OCI-LY7 (cell line): ENCODE data around the gene RTBDN. TPM values are rescaled to one million over a fixed set of nuclear protein-coding genes. Genes with fewer than 3 reads are reported as not detected.

ENCODE experiments used
- BruUV-seq: library from RNA; stranded (reverse); fragments of 400-500 nt; replicated peaks from 2 replicates; lab custom pipeline; 2021; lab: Mats Ljungman, UMichigan
- CTCF ChIA-PET: fragments of 300-600 bp; sonication (Branson Sonifier 250); formaldehyde crosslinking; loops from one replicate; lab custom pipeline; 2022; ENCODE audit warnings: antibody characterized with exemption; ENCODE audit not compliant: unreplicated experiment; lab: Charles Lee
- POLR2A ChIA-PET: fragments of 300-600 bp; sonication (Branson Sonifier 250); formaldehyde crosslinking; loops from one replicate; lab custom pipeline; 2022; ENCODE audit warnings: antibody characterized with exemption; lab: Charles Lee
- DNase-seq: peaks from one replicate; pipeline ENCODE4 v3.0.0-alpha.2; 2015; ENCODE audit warnings: low spot score
- H2AFZ ChIP-seq: fragments of 200-600 bp; sonication (generic), shearing (Covaris generic); 2 replicates; pipeline ENCODE4 v1.6.1; 2014; ENCODE audit warnings: mild to moderate bottlenecking, antibody characterized with exemption, low read length, moderate library complexity
- H3K27ac ChIP-seq: fragments of 200-600 bp; sonication (generic); 2 replicates; pipeline ENCODE4 v1.5.1; 2014; ENCODE audit warnings: mixed run types, low read depth, mild to moderate bottlenecking, moderate library complexity, low read length, inconsistent platforms; ENCODE audit not compliant: poor library complexity, severe bottlenecking
- H3K36me3 ChIP-seq: fragments of 200-600 bp; sonication (generic); 2 replicates; pipeline ENCODE4 v1.6.1; 2014; ENCODE audit warnings: mild to moderate bottlenecking, antibody characterized with exemption, low read length, moderate library complexity, mixed read lengths; ENCODE audit not compliant: insufficient read depth
- H3K4me1 ChIP-seq: fragments of 200-600 bp; sonication (generic); 2 replicates; pipeline ENCODE4 v1.5.1; 2014; ENCODE audit warnings: mild to moderate bottlenecking, low read length; ENCODE audit not compliant: insufficient read depth, poor library complexity, severe bottlenecking
- H3K4me2 ChIP-seq: fragments of 200-600 bp; sonication (generic); 2 replicates; pipeline ENCODE4 v1.6.1; 2014; ENCODE audit warnings: mild to moderate bottlenecking, low read length
- H3K4me3 ChIP-seq: fragments of 200-600 bp; sonication (generic); 2 replicates; pipeline ENCODE4 v1.5.1; 2014; ENCODE audit warnings: mild to moderate bottlenecking, low read depth, low read length; ENCODE audit not compliant: poor library complexity, severe bottlenecking
- H3K79me2 ChIP-seq: fragments of 200-600 bp; sonication (generic); 2 replicates; pipeline ENCODE4 v1.6.1; 2016; ENCODE audit warnings: low read depth, mild to moderate bottlenecking, low read length, moderate library complexity, mixed read lengths; ENCODE audit not compliant: insufficient read depth
- H3K9me2 ChIP-seq: fragments of 200-600 bp; sonication (generic); 2 replicates; pipeline ENCODE4 v1.6.1; 2016; ENCODE audit warnings: mild to moderate bottlenecking, low read length, mixed read lengths; ENCODE audit not compliant: insufficient read depth
- H3K9me3 ChIP-seq: fragments of 200-600 bp; sonication (generic); 2 replicates; pipeline ENCODE4 v1.6.1; 2014; ENCODE audit warnings: mild to moderate bottlenecking, mixed run types, low read length, mixed read lengths
- H4K20me1 ChIP-seq: fragments of 200-600 bp; sonication (generic); 2 replicates; pipeline ENCODE4 v1.6.1; 2014; ENCODE audit warnings: mild to moderate bottlenecking, antibody characterized with exemption, low read length, moderate library complexity, mixed read lengths; ENCODE audit not compliant: insufficient read depth
- EZH2phosphoT487 ChIP-seq: fragments of 200-600 bp; sonication (generic); IDR thresholded peaks from 2 replicates; pipeline ENCODE4 v1.6.1; 2018; ENCODE audit warnings: low read depth, borderline replicate concordance, mild to moderate bottlenecking, mixed run types, antibody characterized with exemption, low read length, moderate library complexity, mixed read lengths
- intact Hi-C: fragments of 100-400 bp; cut with micrococcal nuclease; formaldehyde crosslinking; loops from one replicate; pipeline ENCODE4 v1.10.0; 2022; ENCODE audit not compliant: unreplicated experiment
- total RNA-seq, 2 experiments: library from RNA; depleted of rRNA in 1 of 2; stranded (reverse); fragments of >200 nt in 1 of 2; shearing (Covaris generic) in 1 of 2; gene quantifications; 2 replicates each; pipeline ENCODE4 v1.2.3, GENCODE V29; 2014 to 2022
- TF ChIP-seq, protein P1 (sequence below): fragments of 200-600 bp; sonication (generic); conservative IDR thresholded peaks from 2 replicates; pipeline ENCODE4 v1.5.1; 2014; ENCODE audit warnings: mild to moderate bottlenecking, antibody characterized with exemption, low read length, moderate library complexity, mixed read lengths

Gene RTBDN
- total RNA-seq, 2 experiments from 2014 or later = 1.2 TPM; not detected in 1

DNA sequence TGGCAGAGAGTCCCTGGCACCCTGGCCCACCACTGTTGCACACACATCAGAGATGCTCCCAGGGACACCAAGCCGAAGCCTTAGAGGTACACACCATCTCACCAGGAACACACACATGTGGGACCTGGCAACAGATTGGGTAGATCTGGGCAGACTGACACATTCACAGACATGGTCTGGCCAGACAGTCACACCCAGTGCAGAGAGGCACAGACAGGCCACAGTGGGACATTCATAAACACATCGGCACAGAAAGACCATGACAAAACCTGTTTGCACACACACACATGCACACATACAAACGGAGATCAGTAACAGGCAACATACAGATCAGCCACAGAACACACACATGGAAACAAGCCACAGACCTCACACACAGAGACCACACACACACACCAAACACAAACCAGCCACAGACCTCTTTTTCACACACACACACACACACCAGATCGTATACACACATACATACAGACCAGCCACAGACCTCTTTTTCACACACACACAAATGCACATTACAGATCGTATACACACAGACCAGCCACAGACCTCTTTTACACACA lies 49.4 kb downstream of the RTBDN start:
- H3K9me3 ChIP-seq = no peaks in the 10 kb centered on the region
- DNase-seq = no peak
- no peak overlapping the region; the same call in 1 of the 2 replicates for H3K4me2 ChIP-seq
- POLR2A ChIA-PET = no interaction called here
- no peaks in the 10 kb centered on the region for H4K20me1 ChIP-seq
- intact Hi-C loops = no loop called here
- H3K36me3 ChIP-seq = no peaks in the 10 kb centered on the region
- peak overlapping the region; percentile 27 for H3K27ac ChIP-seq
- TF ChIP-seq, protein P1, sequence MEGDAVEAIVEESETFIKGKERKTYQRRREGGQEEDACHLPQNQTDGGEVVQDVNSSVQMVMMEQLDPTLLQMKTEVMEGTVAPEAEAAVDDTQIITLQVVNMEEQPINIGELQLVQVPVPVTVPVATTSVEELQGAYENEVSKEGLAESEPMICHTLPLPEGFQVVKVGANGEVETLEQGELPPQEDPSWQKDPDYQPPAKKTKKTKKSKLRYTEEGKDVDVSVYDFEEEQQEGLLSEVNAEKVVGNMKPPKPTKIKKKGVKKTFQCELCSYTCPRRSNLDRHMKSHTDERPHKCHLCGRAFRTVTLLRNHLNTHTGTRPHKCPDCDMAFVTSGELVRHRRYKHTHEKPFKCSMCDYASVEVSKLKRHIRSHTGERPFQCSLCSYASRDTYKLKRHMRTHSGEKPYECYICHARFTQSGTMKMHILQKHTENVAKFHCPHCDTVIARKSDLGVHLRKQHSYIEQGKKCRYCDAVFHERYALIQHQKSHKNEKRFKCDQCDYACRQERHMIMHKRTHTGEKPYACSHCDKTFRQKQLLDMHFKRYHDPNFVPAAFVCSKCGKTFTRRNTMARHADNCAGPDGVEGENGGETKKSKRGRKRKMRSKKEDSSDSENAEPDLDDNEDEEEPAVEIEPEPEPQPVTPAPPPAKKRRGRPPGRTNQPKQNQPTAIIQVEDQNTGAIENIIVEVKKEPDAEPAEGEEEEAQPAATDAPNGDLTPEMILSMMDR = no peak
- no peak for TF ChIP-seq EZH2phosphoT487
- BruUV-seq = no TSS peak
- H3K4me1 ChIP-seq = peaks cover 71% of the 10 kb centered on the region
- CTCF ChIA-PET = no interaction called here
- no peaks in the 10 kb centered on the region for H3K79me2 ChIP-seq
- peak overlapping the region; percentile 47; the same call in 1 of the 2 replicates for H2AFZ ChIP-seq
- H3K9me2 ChIP-seq = no peaks in the 10 kb centered on the region
- no peak overlapping the region for H3K4me3 ChIP-seq

DNA sequence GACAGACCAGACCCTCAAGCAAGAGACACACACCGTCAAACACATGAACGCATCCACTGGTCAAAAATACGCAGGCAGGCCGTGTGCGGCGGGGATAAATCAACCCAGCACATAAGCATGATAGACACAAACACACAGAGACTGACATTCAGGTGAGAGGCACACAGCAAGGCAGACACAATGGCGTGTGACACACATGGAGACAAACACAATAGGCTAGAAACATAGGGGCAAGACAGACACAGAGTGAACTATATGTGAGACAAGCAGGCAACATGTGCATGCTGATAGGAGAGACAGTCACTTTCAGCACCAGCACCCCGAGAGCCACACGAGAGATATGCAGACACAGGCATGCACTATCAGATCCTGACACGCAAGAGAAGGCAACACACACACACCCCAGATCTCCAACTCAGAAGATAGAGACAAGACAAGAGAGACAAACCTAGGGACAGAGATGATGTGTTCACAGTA lies 49.9 kb downstream of the RTBDN start:
- CTCF ChIA-PET = no interaction called here
- Histone ChIP-seq H3K27ac (peak overlapping the region; percentile 27), H4K20me1 (no peaks in the 10 kb centered on the region), H3K4me3 (no peak overlapping the region), H3K4me1 (peaks cover 67% of the 10 kb centered on the region), H2AFZ (peak overlapping the region; percentile 47; the same call in 1 of the 2 replicates), H3K9me3 (no peaks in the 10 kb centered on the region), H3K4me2 (peak overlapping the region; percentile 67), H3K36me3 (no peaks in the 10 kb centered on the region), H3K79me2 (no peaks in the 10 kb centered on the region), H3K9me2 (no peaks in the 10 kb centered on the region)
- DNase-seq = peak; percentile 14
- no TSS peak for BruUV-seq
- intact Hi-C loops = no loop called here
- no peak for TF ChIP-seq EZH2phosphoT487
- TF ChIP-seq, protein P1 = no peak
- POLR2A ChIA-PET = no interaction called here

DNA sequence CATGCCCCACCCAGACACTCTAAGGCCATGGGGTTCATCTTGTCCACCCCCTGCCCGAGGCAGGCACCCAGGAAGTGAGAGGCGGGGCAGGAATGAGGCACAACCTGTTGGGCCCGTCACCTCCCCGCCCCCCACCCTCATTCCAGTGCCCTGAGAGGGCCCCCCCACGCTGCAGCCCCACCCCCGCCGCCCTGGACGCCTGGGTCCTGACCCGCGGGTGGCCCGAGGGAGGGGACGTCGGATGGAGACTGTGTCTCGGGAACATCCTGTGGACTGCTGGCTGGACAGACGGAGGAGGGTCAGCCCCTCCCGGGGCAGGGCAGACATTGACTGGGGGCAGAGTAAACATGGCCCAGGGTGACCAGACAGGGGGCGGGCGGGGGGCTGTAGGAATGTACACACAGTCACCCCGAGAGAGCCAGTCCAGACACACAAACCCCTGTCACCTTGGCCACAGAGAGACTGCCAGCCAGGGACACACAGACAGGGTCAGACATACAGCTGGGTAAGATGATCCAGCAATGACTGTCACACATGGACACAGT lies 50.5 kb downstream of the RTBDN start:
- peak overlapping the region; percentile 47; the same call in 1 of the 2 replicates for H2AFZ ChIP-seq
- CTCF ChIA-PET = interaction anchor here (1.0 kb wide), 1 partner anchor 9 kb away, joined by 3 read pairs; no protein-coding TSS in a partner anchor
- peak overlapping the region; percentile 67 for H3K4me2 ChIP-seq
- no peaks in the 10 kb centered on the region for H3K9me3 ChIP-seq
- no peaks in the 10 kb centered on the region for H3K9me2 ChIP-seq
- TF ChIP-seq, protein P1 = no peak
- TF ChIP-seq EZH2phosphoT487 = no peak
- peak overlapping the region; percentile 62 for H3K4me3 ChIP-seq
- DNase-seq = no peak
- no TSS peak for BruUV-seq
- H4K20me1 ChIP-seq = no peaks in the 10 kb centered on the region
- peak overlapping the region; percentile 27 for H3K27ac ChIP-seq
- peaks cover 67% of the 10 kb centered on the region for H3K4me1 ChIP-seq
- intact Hi-C loops = no loop called here
- H3K36me3 ChIP-seq = no peaks in the 10 kb centered on the region
- H3K79me2 ChIP-seq = no peaks in the 10 kb centered on the region
- POLR2A ChIA-PET = interaction anchor here (0.7 kb wide), 1 partner anchor 9 kb away, joined by 4 read pairs; no protein-coding TSS in a partner anchor
